Suppressor macrophage (primary cell): ENCODE data around the gene TMEM63C.
A peak's percentile ranks its signal among the peaks of the same experiment; 100 is the strongest.
"Not testable (repeated sequence)": the region's sequence is repeated elsewhere in the genome, so short reads cannot be mapped to it uniquely, and the experiment has no call there.

ENCODE experiments used
- DNase-seq, 4 experiments: peaks; one replicate each; pipeline ENCODE4 v3.0.0-alpha.2; 2020 to 2022

The TMEM63C gene

GRCh38 chr14:77157740-77158139 is 23.9 kb upstream of the TMEM63C start:
- DNase-seq: no peak

GRCh38 chr14:77158175-77158881 is 23.3 kb upstream of the TMEM63C start:
- DNase-seq: peak in 1 of 4 experiments; percentile 12

GRCh38 chr14:77158882-77159255 is 22.7 kb upstream of the TMEM63C start:
- DNase-seq: no peak

- no peak for DNase-seq
Observed at GRCh38 chr14:77161011-77161410, 20.6 kb upstream of the TMEM63C start.

GRCh38 chr14:77170045-77170444 is 11.6 kb upstream of the TMEM63C start:
- DNase-seq: no peak

GRCh38 chr14:77172916-77173315 is 8.7 kb upstream of the TMEM63C start:
- no peak for DNase-seq

- DNase-seq: not testable (repeated sequence)
Observed at GRCh38 chr14:77173911-77174617, 7.5 kb upstream of the TMEM63C start.

GRCh38 chr14:77175843-77176242 is 5.8 kb upstream of the TMEM63C start:
- DNase-seq: no peak

- peak; percentile 34 to 68 (median 56) for DNase-seq
Observed at GRCh38 chr14:77177702-77178101, 3.9 kb upstream of the TMEM63C start.

- no peak for DNase-seq
Observed at GRCh38 chr14:77178656-77179055, 2.9 kb upstream of the TMEM63C start.

GRCh38 chr14:77180726-77181602 is 634 bp upstream of the TMEM63C start:
- no peak for DNase-seq

GRCh38 chr14:77183896-77184295 is 2.3 kb downstream of the TMEM63C start:
- DNase-seq: no peak

- DNase-seq: peak; percentile 9 to 60 (median 46)
Observed at GRCh38 chr14:77184396-77185092, 2.9 kb downstream of the TMEM63C start.

- no peak for DNase-seq
Observed at GRCh38 chr14:77185093-77185465, 3.5 kb downstream of the TMEM63C start.

- no peak for DNase-seq
Observed at GRCh38 chr14:77186911-77187648, 5.5 kb downstream of the TMEM63C start.

GRCh38 chr14:77187649-77188012 is 6.0 kb downstream of the TMEM63C start:
- no peak for DNase-seq

- DNase-seq: no peak
Observed at GRCh38 chr14:77189479-77189878, 7.9 kb downstream of the TMEM63C start.

GRCh38 chr14:77190977-77191376 is 9.4 kb downstream of the TMEM63C start:
- no peak for DNase-seq

GRCh38 chr14:77194706-77195105 is 13.1 kb downstream of the TMEM63C start:
- DNase-seq: no peak

GRCh38 chr14:77195766-77196165 is 14.2 kb downstream of the TMEM63C start:
- DNase-seq: no peak

- DNase-seq: no peak
Observed at GRCh38 chr14:77197988-77198387, 16.4 kb downstream of the TMEM63C start.

GRCh38 chr14:77198561-77198960 is 17.0 kb downstream of the TMEM63C start:
- DNase-seq: no peak
